ENCODE measurements around the gene SMAD6.

Gene SMAD6

GRCh38 chr15:66780172-66780972, 78.3 kb downstream of the SMAD6 start:
- no peak for TF ChIP-seq CTCF (conservative IDR thresholded peaks at IDR 0.05; ENCODE audit: low read depth, low read length)
- Histone ChIP-seq H3K9ac (no peak overlapping the region), H3K4me3 (IDR thresholded peaks at IDR 0.05; ENCODE audit: insufficient read depth, low read depth, low read length) (no peak overlapping the region), H2AFZ (ENCODE audit: low read depth) (no peak overlapping the region), H3K4me2 (no peak overlapping the region), H4K20me1 (ENCODE audit: insufficient read depth) (no peaks in the 10 kb centered on the region), H3K36me3 (ENCODE audit: insufficient read depth) (no peaks in the 10 kb centered on the region), H3K79me2 (ENCODE audit: insufficient read depth, low read depth) (no peaks in the 10 kb centered on the region), H3K27ac (no peak overlapping the region), H3K27me3 (ENCODE audit: insufficient read depth, low read depth) (no peaks in the 10 kb centered on the region), H3K4me1 (ENCODE audit: low read depth, poor library complexity, severe bottlenecking) (no peaks in the 10 kb centered on the region)

GRCh38 chr15:66780973-66781718, 79.1 kb downstream of the SMAD6 start:
- Histone ChIP-seq H2AFZ (ENCODE audit: low read depth) (no peak overlapping the region), H4K20me1 (ENCODE audit: insufficient read depth) (no peaks in the 10 kb centered on the region), H3K36me3 (ENCODE audit: insufficient read depth) (no peaks in the 10 kb centered on the region), H3K79me2 (ENCODE audit: insufficient read depth, low read depth) (no peaks in the 10 kb centered on the region), H3K9ac (no peak overlapping the region), H3K4me1 (ENCODE audit: low read depth, poor library complexity, severe bottlenecking) (no peaks in the 10 kb centered on the region), H3K4me2 (no peak overlapping the region), H3K27me3 (ENCODE audit: insufficient read depth, low read depth) (no peaks in the 10 kb centered on the region), H3K4me3 (IDR thresholded peaks at IDR 0.05; ENCODE audit: insufficient read depth, low read depth, low read length) (no peak overlapping the region), H3K27ac (no peak overlapping the region)
- TF ChIP-seq CTCF (conservative IDR thresholded peaks at IDR 0.05; ENCODE audit: low read depth, low read length): no peak

GRCh38 chr15:66782785-66783184, 80.7 kb downstream of the SMAD6 start:
- Histone ChIP-seq H3K4me3 (IDR thresholded peaks at IDR 0.05; ENCODE audit: insufficient read depth, low read depth, low read length) (no peak overlapping the region), H3K4me1 (ENCODE audit: low read depth, poor library complexity, severe bottlenecking) (no peaks in the 10 kb centered on the region), H3K4me2 (no peak overlapping the region), H2AFZ (ENCODE audit: low read depth) (no peak overlapping the region), H3K27me3 (ENCODE audit: insufficient read depth, low read depth) (no peaks in the 10 kb centered on the region), H3K27ac (no peak overlapping the region), H3K36me3 (ENCODE audit: insufficient read depth) (no peaks in the 10 kb centered on the region), H4K20me1 (ENCODE audit: insufficient read depth) (no peaks in the 10 kb centered on the region), H3K79me2 (ENCODE audit: insufficient read depth, low read depth) (no peaks in the 10 kb centered on the region), H3K9ac (no peak overlapping the region)
- TF ChIP-seq CTCF (conservative IDR thresholded peaks at IDR 0.05; ENCODE audit: low read depth, low read length): no peak

- no peak overlapping the region for H3K4me2 ChIP-seq
- no peaks in the 10 kb centered on the region for H4K20me1 ChIP-seq (ENCODE audit: insufficient read depth)
- H3K79me2 ChIP-seq (ENCODE audit: insufficient read depth, low read depth): no peaks in the 10 kb centered on the region
- H3K4me1 ChIP-seq (ENCODE audit: low read depth, poor library complexity, severe bottlenecking): no peaks in the 10 kb centered on the region
- no peak overlapping the region for H3K9ac ChIP-seq
- H2AFZ ChIP-seq (ENCODE audit: low read depth): no peak overlapping the region
- no peaks in the 10 kb centered on the region for H3K36me3 ChIP-seq (ENCODE audit: insufficient read depth)
- TF ChIP-seq CTCF (conservative IDR thresholded peaks at IDR 0.05; ENCODE audit: low read depth, low read length): no peak
- no peaks in the 10 kb centered on the region for H3K27me3 ChIP-seq (ENCODE audit: insufficient read depth, low read depth)
- no peak overlapping the region for H3K4me3 ChIP-seq (IDR thresholded peaks at IDR 0.05; ENCODE audit: insufficient read depth, low read depth, low read length)
- H3K27ac ChIP-seq: no peak overlapping the region
These were observed 81.3 kb downstream of the SMAD6 start for GRCh38 chr15:66783314-66783713.

Data from KMS-11 (cell line).